ENCODE measurements around the gene CMBL.

Gene CMBL

DNA sequence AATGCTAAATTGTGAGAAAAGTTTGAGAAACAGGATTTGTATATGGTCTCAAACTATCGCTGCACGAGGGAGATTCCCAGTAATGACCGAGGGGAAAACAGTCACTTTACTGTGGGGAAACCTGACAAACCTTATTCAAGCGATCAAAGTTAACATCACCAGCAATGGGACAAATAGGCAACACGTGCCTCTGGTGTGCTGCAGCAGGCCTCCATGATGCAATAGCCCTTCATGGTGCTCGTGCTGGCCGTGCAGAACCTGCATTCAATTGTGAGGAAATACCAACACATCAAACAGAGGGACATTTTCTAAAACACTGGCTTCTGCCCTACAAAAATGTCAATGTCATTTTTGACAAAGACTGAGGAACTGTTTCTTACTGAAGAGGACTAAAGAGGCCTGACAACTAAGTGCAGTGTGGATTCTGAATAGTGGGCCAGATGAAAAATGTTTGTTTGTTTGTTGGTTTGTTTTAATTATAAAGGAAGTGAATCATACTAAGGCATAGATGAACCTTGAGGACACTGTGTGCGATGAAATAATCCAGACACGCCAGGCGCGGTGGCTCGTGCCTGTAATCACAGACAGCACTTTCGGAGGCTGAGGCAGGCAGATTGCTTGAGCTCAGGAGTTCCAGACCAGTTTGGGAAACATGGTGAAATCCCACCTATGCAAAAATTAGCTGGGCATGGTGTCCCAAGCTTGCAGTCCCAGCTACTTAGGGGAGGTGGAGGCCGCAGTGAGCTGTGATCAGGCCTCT, 28.2 kb upstream of the CMBL start:
- in situ Hi-C loops (cut with HindIII; ENCODE audit: low pct_ligation_motif_present, low pct_unique_long_range_greater_than_20kb, low sequenced_read_pairs): no loop called here

DNA sequence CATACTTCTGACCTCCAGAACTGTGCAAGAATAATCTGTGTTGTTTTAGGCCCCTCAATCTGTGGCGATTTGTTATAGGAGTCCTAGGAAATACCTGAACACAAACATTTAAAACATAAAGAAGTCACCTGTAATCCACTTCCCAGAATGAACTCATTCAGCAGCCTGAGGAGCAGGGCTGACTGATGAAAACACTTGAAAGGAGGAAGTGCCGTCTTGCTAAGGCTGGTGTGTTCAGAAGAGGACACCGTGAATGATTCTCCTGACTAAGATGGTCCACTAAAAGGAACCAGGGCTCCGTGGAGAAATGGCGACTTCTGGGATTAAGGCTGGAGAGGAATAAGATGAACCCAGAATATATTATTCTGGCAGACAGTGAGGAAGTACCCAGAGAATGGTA, 27.1 kb upstream of the CMBL start:
- no peak for DNase-seq
- in situ Hi-C loops (cut with HindIII; ENCODE audit: low pct_ligation_motif_present, low pct_unique_long_range_greater_than_20kb, low sequenced_read_pairs): no loop called here

More for the DNA sequence above, 28.2 kb upstream of the CMBL start:
- no peak for DNase-seq

DNA sequence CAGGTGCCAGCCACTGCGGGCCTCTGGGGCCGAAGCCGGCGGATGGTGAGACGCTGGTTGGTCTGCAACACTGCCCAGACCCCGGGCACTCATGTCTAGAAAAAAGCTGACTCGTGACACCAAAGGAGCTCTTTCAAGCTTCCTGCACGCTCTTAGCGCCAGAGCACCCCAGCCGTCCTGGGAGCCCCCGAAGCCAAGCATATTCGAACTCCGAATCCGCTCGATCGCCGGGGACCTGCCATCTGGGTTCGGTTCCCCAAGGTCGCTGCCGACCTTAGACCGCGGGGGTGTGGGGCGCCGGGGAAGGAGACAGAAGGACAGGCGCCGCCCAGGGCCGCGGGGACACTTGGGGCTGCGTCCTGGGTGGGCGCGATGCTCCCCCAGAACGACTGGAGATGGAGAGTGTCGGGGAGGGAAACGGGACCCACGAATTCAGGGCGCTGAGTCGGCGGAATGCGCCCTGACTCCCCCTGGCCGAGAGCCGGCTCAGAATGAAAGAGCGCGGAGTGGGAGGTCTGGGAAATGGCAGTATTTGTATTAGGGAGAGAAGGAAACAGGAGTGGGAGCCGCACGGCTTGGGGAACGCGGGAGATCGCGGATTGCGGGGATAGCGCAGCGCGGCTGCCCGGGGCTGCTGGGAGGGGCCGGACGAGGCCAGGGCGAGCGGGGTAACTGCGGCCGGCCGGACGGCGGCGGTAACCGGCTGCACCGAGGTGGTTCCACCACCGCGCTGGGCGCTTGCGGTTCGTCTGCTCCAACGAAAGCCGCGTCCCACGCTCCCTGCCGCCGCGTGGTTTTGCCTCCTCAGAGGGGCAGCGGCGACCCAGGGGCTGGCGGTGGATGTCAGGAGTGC, 25.7 kb upstream of the CMBL start:
- in situ Hi-C loops (cut with HindIII; ENCODE audit: low pct_ligation_motif_present, low pct_unique_long_range_greater_than_20kb, low sequenced_read_pairs): no loop called here
- peak; percentile 32 for DNase-seq

DNA sequence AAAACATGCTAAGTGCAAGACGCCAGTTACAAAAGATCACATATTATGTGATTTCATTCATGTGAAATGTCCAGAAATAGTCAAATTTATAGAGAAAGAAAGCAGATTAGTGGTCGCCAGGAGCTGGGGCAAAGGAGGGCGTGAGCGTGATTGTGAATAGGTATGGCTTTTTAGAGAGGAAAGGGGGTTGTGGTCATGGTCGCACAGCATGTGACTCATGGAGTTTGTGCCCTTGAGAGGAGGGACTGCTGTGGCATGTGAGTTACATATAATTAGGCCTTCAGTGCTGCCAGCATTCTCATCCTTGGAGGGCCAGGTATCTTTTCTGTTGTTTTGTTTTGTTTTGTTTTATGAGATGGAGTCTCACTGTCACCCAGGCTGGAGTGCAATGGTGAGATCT, 24.6 kb upstream of the CMBL start:
- DNase-seq: no peak

DNA sequence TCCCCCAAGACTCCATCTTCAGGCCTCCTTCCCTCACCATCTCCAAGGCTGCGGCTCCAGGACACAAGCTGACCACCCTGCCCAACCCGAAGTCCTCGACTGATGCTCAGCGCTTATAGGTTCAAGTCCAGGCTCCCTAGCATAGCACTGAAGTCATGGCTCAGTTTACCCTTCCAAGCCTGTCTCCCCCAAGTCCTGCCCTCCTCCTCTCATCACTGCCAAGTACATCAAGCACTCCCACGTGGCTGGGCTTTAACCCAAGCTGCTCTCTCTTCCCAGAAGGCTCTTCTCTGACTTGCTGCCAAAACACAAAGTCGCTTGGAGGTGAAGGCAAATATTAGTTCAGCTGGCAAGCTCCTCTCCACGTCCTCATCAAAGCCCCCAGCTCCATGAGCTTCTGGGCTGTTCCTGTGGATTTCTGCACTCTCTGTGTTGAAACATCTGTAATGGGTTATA, 23.7 kb upstream of the CMBL start:
- in situ Hi-C loops (cut with HindIII; ENCODE audit: low pct_ligation_motif_present, low pct_unique_long_range_greater_than_20kb, low sequenced_read_pairs): no loop called here
- DNase-seq: no peak

More for the DNA sequence above, 24.6 kb upstream of the CMBL start:
- in situ Hi-C loops (cut with HindIII; ENCODE audit: low pct_ligation_motif_present, low pct_unique_long_range_greater_than_20kb, low sequenced_read_pairs): no loop called here

DNA sequence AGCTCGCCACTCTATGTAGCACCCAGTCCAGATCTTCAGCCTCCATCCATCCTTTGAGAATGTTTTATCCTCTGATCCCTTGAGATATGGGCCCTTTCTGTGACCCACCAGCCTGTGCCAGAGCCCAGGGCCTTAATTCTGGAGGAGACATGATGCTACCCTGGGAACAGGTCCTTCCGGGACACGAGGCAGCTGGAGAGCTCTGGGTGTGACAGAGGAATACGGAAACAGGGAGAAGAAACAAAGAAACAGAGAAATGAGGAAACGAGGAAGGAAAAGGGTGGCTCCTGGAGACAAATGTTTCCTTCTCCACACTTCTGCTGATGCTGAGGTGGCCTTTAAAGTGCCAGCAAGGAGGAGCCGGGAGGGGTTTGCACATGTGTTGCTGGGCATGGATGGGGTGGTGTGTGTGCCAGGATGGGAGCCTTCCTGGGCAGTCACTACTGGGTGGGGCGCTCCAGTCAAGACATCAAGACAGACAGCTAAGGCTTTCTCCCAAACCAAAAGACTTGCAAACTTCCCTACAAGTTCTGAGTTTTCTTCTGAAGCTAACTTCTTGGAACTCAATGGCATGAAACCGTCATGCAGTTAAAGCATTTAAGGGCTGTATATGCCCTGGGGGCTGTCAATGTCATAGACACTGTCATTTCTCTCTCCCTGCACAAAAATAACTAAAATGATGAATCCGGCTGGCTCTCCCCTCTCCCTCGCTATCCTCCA, 23.0 kb upstream of the CMBL start:
- in situ Hi-C loops (cut with HindIII; ENCODE audit: low pct_ligation_motif_present, low pct_unique_long_range_greater_than_20kb, low sequenced_read_pairs): no loop called here
- no peak for DNase-seq

DNA sequence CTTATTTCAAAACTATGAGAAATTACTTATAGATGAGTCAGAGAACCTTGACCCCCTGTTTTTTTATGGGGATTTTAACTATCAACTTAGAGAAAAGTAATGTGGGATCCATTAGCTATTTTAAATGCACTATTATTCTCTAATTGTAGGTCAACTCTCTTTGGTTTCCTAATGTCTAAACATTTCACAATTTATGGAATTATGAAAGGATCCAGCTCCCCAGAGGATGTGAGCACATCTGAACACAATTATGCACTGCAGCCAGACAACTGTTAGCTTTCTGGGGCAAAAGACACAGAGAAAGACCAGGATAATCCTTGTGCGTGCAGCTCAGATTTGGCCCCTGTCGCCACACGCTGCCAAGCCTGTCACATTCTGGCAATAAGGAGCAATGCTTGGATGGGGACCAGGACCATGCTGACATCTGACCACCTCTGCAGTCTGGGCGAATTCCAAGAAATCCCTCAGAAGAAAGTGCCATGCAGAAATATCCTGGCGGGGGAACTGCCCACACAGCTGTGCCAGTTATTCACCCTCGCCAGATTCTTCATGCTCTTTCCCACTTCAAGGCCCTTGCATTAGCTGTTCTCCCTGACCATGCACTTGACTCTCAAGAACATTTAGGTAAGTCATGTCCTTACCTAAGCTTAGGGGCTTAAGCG, 22.2 kb upstream of the CMBL start:
- DNase-seq: no peak
- in situ Hi-C loops (cut with HindIII; ENCODE audit: low pct_ligation_motif_present, low pct_unique_long_range_greater_than_20kb, low sequenced_read_pairs): no loop called here

DNA sequence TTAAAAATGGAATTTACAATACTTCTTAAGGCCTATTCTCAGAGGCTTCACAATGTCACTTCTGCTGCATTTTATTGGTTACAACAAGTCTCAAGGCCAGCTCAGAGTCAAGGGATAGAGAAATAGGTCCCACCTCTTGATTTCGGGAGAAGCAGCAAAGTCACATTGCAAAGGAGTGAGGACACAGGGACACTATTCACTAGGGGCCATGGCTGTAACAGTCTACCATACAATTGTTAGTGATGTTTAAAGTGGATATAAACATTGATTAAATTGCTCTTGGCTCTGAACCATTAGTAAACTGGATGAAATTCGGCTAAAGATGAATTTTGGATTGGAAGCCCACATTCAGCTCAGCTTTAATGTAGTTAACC, 21.7 kb upstream of the CMBL start:
- in situ Hi-C loops (cut with HindIII; ENCODE audit: low pct_ligation_motif_present, low pct_unique_long_range_greater_than_20kb, low sequenced_read_pairs): no loop called here
- no peak for DNase-seq

DNA sequence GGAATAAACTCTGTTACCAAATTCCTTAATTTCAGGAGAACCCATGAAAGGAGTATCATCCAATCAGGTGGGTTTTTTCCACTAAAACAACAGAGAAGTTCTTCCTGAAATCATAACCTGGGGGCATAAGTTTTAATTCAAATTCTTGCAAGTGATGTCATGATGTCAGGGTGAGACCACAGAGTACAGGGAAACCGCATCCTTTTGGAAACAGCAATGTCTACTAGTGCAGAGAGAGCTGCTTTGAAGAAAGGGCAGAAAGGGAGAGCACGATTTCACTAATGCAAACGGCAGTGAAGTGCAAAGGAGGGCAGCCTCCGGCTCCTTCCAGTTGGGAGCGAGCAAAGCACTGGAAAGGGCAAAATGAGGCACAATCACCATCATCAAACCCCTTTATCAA, 20.6 kb upstream of the CMBL start:
- in situ Hi-C loops (cut with HindIII; ENCODE audit: low pct_ligation_motif_present, low pct_unique_long_range_greater_than_20kb, low sequenced_read_pairs): no loop called here
- no peak for DNase-seq

DNA sequence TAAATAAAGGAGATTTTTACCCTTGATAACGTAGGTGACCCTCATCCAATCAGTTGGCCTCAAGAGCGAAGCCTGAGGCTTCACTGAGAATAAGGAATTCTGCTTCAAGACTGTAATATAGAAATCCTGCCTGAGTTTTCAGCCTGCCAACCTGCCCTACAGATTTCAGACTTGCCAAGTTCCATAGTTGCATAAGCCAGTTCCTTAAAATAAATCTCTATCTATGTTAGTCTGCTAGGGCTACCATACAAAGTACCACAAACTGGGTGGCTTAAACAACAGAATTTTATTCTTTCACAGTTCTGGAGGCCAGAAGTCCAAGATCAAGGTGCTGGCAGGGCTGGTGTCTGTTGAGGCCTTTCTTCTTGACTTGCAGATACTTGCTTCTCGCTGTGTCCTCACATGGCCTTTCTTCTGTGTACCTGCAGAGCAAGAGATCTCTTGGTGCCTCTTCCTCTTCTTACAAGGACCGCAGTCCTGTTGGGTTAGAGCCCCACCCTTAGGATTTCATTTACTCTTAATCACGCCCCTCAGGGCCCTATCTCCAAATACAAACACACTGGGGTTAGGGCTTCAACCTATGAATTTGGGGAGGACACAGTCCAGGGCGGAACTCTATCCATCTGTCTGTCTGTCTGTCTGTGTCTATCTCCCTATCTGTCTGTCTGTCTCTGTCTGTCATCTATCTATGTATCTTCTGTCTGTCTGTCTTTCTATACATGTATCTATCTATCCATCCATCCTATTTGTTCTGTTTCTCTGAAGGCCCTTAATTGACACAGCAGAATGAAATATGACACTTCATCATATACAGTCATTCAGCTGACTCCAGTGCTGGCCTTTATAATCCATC, 17.0 kb upstream of the CMBL start:
- in situ Hi-C loops (cut with HindIII; ENCODE audit: low pct_ligation_motif_present, low pct_unique_long_range_greater_than_20kb, low sequenced_read_pairs): no loop called here
- DNase-seq: no peak

DNA sequence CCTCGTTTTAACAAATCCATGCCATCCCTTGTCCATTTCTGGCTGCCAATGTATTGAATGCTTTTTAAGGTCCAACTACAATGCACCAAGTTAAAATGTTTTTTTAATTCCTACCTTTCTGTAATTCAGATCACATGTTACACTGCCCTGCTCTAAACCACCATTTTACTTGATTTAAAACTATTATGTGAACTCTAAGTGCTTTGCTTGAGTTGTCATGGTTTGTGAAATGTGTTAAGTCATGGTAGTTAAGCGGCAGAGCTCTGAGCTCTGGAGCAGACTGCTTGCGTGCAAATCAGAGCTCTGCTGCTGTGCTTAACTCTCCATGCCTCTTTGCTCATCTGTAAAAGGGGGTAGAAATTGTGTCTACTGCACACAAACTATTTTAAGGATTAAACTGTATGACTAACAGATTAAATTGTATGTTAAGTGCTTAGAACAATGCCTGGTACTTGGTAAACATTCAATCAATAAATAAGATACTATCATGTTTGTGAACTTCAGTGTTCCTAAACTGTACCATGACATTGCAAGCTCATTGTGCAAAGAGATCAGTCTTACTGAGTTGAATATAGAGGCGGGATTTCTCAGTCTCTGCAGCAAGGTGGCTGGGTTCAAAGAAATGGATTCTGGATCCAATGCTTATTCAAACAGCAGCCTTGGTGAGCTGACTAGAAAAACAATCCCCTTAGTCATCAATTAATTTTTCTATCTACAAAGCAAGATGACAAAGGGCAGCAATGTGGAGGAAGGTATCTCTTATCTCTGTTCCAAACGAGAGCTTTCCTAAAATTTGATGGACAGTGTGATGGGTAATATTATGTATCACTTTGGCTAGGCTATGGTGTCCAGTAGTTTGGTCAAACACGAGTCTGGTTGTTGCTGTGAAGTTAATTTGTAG, 16.1 kb upstream of the CMBL start:
- in situ Hi-C loops (cut with HindIII; ENCODE audit: low pct_ligation_motif_present, low pct_unique_long_range_greater_than_20kb, low sequenced_read_pairs): no loop called here
- no peak for DNase-seq

DNA sequence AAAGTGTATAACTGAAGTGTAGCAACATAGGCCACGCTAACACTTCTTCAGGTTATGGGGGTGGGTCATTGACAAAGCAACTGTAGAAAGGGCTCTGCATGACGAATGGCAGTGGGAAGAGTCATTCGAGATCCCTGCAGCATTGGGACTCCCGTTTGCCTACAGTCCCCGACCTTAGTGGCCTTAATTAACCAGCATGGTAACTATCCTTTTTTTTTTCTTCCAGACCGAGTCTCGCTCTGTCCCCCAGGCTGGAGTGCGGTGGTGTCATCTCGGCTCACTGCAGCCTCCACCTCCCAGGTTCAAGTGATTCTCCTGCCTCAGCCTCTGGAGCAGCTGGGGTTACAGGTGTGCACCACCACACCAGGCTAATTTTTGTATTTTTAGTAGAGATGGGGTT, 14.2 kb upstream of the CMBL start:
- in situ Hi-C loops (cut with HindIII; ENCODE audit: low pct_ligation_motif_present, low pct_unique_long_range_greater_than_20kb, low sequenced_read_pairs): no loop called here
- DNase-seq: no peak

DNA sequence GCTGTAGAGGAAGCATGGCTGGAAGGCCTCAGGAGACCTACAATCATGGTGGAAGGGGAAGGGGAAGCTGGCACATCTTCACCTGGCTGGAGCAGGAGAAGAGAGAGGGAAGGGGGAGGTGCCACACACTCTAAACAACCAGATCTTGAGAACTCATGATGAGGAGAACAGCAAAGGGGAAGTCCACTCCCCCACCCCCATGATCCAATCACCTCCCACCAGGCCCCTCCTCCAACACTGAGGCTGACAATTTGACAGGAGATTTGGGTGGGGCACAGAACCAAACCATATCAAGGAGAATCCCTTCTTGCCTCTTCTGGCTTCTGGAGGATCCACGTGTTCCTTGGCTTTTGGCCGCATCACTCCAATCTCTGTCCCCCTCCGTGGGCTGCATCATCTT, 13.1 kb upstream of the CMBL start:
- no peak for DNase-seq
- in situ Hi-C loops (cut with HindIII; ENCODE audit: low pct_ligation_motif_present, low pct_unique_long_range_greater_than_20kb, low sequenced_read_pairs): no loop called here

DNA sequence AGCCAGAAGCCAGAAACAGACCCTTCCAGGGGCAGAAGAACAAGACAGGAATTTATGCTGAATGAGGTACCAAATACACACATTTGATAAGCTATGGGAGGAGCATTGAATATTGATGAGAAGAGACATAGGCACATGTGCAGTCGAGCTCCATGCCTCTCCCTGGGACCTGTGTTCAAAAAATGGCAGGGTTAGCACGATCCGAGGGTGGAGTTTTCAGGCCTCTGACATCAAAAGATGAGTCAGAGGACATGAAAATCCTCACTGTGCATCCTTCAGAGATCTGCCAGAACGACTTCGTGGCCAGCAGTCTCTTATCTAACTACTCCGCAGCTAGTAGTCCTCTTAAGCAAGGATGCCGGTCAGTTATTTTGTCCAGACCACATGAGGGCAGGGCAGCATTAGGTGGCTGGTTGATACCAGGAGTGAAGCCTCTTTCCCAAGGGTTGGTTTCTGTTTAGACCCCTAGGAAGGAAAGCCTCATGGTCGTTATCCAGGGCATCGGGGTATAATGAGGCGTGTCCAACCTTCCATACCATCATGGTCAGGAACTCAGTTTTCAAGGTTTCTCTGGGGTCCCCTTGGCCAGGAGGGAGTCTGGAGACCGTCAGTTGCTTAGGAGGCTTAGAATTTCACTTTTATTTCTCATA, 11.6 kb upstream of the CMBL start:
- in situ Hi-C loops (cut with HindIII; ENCODE audit: low pct_ligation_motif_present, low pct_unique_long_range_greater_than_20kb, low sequenced_read_pairs): no loop called here
- no peak for DNase-seq

DNA sequence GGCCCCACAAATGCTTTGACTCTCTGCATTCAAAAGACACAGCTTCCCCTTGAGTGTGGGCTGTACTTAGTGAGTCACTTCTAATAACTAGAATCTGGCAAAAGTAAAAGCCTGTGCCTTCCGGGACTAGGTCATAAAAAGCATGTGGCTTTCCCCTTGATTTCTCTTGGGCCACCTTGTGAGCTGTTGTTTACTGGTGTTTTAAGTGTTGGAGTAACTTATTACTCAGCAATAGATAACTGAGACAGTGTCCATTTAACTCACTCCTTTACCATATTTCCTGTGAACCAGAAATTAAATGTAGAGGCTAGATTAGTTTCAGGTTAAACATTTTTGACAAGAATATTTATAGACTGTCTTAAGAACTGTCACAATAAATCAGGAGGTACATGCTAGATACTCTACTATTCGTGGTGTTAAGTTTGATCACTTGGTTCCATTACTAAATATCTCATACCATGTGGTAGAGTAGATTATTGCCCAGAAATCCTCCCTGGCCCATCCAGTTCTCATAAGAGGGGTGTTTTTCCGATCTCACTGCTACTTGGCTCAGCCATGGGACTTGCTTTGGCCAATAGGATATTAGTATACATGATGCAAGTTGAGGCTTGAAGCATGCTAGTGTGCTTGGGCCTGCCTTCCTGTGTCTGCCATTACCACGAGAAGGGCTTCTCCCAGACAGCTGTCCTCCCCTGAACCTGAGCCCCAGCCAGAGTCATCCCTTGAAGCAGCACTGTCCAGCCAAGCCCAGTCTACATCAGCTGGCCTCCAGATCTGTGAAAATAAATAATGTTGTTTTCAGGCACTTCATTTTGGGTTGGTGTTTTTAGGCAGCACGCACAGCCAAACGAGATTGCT, 10.4 kb upstream of the CMBL start:
- in situ Hi-C loops (cut with HindIII; ENCODE audit: low pct_ligation_motif_present, low pct_unique_long_range_greater_than_20kb, low sequenced_read_pairs): no loop called here
- no peak for DNase-seq

All from ACHN (cell line).